Heart left ventricle (tissue), 13 donors: ENCODE results near the gene OR7G1.

Source experiments
- CTCF ChIP-seq, 12 donors: fragments of 200-600 bp; sonication (generic) in 4 of 12; IDR thresholded peaks; one replicate each; pipeline versions ENCODE4 v1.5.0 to v1.8.0; 2018 to 2022; ENCODE audit warnings: antibody characterized with exemption in 12 of 12, mild to moderate bottlenecking in 5 of 12
- POLR2A ChIP-seq, 2 donors: fragments of 450-650 bp; IDR thresholded peaks; one replicate each; pipeline ENCODE4 v1.6.1; 2017; ENCODE audit warnings: antibody characterized with exemption in 2 of 2, mild to moderate bottlenecking in 2 of 2, moderate library complexity in 2 of 2
- donor health status: ischemic (EF 13 %, LVEDD 7.1; RV severe dilation, severe dysfunction).
- donor health status: DM: no; HTN: yes; CAD: no.
- donor health status: DM: no; HTN: no; CAD: no.
- donor health status: ischemic (EF 25% LVEDD 6.9; RV normal size, moderate dysfunction).
- donor health status: ischemic (EF 25% LVEDD 5.7; RV mildly dilated, moderate dysfunction).
- donor health status: ischemic (EF 35%, LVEDD 5.7; RV mildly dilated, moderate dysfunction).
- donor health status: nonischemic (EF 11% LVEDD 7.7; RV severe dilation, severe dysfunction).
- donor health status: DM: yes; HTN: yes; CAD: no.
- donor health status: PGD.
- donor health status: ischemic (EF 29% LVEDD 5.4; RV normal size, mild dysfunction).
- donor health status: nonischemic (EF 23%, LVEDD 6.1; RV moderate dilation, normal function).

GRCh38 chr19:9086761-9087160, 28.8 kb downstream of the OR7G1 start, which contains the start of gene OR1M1:
- TF ChIP-seq CTCF (IDR thresholded peaks at IDR 0.05), result no peak
- no peak for TF ChIP-seq POLR2A (IDR thresholded peaks at IDR 0.05)
